A204.1 (cell line): Measurements from ENCODE around the gene PITPNM2.

ENCODE experiments used
- FAIRE-seq: peaks from 2 replicates; lab custom pipeline; 2012; peaks lifted over from hg19 to GRCh38; lab: Jason Lieb, UNC

PITPNM2 gene

DNA sequence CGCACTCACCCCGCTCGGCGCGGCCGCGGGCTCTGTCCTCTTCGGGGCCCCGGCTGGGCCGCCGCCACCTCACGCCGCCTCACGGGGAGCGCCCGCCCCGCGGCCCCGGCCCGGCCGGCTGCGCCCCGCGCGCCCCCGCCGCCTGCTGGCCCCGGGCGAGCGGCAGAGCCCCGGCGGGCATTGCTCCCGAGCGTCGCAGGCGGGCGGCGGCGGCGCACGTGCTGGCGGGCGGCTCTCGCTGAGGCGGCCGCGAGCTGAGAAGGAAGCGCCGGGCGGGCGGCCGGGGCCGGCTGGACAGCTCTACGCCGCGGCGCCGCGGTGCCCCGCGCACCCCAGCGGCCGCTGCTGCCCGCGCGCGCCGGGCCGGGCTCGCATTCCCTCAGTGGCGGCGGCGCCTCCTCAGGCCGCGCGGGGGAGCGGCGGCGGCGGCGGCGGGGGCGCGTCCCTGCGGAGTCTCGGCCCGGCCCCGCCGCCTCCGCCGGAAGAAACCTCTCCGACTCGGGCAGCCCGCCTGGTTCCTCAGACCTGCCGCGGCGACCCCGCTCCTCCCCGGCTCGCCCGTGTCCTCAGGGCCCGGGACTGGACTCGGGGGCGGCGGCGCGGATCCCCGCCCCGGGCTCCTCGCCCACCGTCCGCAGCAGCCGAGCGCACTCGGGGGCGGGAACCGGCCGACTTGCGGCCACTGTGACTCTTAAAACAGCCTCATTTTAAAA is at the start of gene PITPNM2:
PITPNM2 (minus strand) TSS at position 347 of the 713 bp plus-strand sequence. CDS start 116,500 bp downstream, outside the sequence.
- FAIRE-seq: no peak

GRCh38 chr12:123200414-123200813 is 49.5 kb upstream of the PITPNM2 start:
- FAIRE-seq: no peak

- FAIRE-seq: no peak
Observed at GRCh38 chr12:123199936-123200335, 49.0 kb upstream of the PITPNM2 start.

DNA sequence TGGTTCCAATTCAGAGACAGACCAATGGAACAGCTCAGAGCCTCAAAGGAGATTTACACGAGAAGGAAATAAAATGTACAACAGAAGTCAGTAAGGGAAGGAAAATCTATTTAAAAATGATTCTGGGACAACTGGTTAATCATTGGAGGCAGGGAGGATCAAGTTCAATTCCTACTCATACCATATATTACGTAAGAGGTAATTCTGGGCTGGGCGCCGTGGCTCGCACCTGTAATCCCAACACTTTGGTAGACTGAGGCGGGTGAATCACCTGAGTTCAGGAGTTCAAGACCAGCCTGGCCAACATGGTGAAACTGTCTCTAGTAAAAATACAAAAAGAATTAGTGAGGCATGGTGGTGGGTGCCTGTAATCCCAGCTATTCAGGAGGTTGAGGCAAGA is 36.7 kb upstream of the PITPNM2 start:
- FAIRE-seq: no peak

DNA sequence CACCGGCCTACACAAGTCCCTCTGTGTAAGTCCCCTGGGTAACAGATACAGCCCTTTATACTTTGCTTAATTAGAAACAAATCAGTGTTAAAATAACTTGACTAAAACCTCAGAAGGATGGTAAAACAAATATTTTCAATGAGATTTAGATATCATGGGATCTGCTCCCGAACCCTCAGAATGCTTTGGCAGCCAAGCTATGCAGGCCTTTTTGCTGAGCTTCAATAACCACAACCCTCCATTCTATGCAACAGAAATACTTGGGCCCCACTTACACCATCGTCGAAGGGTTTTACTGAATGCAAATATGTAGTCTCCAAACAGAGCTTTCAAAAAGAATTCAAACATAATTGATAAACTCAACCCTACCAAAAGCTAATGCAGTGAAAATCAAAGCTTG is 29.3 kb upstream of the PITPNM2 start:
- FAIRE-seq: no peak

DNA sequence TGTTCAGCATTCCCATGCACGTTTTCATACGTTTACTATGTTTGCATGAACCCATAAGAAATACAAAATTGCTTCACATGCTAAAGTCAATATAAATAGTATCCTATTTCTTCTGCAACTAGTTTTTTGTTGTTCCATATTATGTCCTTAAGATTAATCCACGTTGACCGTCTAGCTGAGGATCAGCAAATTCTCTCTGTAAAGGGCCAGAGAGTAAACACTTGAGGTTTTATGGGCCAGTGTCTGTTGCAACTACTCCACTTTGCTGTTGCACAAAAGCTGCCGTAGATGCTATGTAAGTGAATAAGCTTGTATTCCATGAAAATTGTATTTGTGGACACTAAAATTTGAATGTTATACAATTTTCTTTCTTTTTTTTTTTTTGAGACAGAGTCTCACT is 21.1 kb upstream of the PITPNM2 start:
- FAIRE-seq: no peak

DNA sequence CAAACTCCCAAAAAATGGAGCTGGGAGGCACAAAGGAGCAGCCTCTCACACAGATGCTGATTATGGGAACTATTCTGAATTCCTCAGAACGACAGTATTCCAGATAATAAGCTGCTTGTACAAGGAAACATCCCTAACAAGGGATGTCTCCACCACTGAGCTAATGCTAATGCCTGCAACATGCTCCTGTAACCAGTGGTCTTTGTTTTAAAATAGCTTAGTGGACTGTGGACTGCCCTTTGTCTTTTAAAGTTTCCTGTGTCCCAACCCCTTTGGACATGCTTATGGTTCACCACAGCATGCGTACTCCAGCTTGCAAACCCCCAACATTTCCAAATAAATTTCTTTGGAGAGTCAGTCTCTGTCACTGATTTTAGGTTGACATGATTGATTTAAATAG is 16.4 kb upstream of the PITPNM2 start:
- FAIRE-seq: no peak

DNA sequence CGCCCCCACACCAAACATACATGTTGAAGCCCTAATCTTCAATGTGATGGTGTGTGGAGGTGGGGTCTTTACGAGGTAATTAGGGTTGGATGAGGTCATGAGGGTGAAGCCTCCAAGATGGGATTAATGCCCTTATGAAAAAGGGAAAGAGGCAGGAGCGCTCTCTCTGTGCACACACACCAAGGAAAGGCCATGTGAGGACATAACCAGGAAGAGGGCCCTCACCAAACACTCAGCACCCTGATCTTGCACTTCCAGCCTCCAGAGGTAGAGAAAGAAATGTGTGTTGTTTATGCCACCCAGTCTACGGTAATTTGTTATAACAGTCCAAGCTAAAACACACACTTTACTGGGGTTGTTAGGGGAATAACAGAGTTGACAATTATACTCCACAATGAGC is 14.6 kb upstream of the PITPNM2 start:
- no peak for FAIRE-seq

DNA sequence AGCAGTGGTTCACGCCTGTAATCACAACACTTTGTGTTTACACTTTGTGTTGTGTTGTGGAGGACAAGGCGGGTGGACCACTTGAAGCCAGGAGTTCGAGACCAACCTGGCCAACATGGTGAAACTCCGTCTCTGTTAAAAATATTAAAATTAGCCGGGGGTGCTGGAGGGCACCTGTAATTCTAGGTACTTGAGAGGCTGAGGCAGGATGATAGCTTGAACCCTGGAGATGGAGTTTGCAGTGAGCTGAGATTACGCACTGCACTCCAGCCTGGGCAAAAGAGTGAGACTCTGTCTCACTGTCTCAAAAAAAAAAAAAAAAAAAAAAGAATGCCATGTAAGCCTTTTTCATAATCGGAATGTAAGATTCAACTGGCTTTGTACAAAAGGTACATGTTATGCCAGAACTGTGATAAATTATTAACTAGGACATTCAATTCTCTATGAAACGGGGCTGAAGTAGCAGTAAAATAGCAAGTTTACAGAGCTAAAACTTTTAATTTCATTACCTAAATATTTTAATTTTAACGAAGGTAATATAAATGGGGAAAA is 13.9 kb upstream of the PITPNM2 start:
- no peak for FAIRE-seq

DNA sequence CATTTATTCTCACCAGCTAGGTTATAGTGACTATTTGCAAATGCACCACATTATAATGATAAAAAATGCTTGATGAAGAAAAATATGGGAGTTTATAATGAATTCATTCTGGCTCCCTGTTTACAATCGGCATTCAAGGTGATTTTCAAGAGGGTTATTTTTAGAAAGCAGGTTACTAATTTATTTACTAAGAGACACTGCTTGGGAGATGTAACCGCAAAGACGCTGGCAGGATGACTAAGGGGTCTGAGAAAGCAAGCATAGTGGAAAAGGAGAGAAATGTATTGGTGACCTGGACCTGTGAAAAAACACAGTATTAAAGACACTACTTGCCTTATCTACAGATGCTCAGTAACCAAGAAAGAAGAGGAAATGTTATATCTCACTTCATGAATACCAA is 13.3 kb upstream of the PITPNM2 start:
- no peak for FAIRE-seq

- FAIRE-seq: no peak
Observed at GRCh38 chr12:123163227-123163626, 12.3 kb upstream of the PITPNM2 start.

- FAIRE-seq: no peak
Observed at GRCh38 chr12:123160801-123161487, 10.1 kb upstream of the PITPNM2 start.

DNA sequence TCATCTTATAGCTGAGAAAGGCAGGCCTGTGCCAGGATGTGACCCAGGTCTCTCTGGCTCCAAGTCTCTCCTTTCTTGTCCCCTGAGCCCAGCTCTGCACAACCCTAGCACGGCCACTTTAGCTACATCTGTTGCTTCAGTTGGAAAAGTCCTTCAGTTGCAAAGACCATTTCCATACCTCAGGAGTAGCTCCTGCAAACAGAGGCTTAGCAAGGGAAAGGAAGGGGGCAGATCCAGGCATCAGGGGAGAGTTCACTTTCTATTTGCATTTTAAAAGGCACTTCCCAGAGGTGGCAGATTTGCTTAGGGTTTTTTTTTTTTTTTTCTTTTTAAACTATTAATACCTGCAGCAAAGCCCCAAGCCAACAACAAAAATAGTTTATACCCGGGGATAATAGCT is 3.0 kb upstream of the PITPNM2 start:
- no peak for FAIRE-seq

- FAIRE-seq: no peak
Observed at GRCh38 chr12:123152833-123153232, 1.9 kb upstream of the PITPNM2 start.

DNA sequence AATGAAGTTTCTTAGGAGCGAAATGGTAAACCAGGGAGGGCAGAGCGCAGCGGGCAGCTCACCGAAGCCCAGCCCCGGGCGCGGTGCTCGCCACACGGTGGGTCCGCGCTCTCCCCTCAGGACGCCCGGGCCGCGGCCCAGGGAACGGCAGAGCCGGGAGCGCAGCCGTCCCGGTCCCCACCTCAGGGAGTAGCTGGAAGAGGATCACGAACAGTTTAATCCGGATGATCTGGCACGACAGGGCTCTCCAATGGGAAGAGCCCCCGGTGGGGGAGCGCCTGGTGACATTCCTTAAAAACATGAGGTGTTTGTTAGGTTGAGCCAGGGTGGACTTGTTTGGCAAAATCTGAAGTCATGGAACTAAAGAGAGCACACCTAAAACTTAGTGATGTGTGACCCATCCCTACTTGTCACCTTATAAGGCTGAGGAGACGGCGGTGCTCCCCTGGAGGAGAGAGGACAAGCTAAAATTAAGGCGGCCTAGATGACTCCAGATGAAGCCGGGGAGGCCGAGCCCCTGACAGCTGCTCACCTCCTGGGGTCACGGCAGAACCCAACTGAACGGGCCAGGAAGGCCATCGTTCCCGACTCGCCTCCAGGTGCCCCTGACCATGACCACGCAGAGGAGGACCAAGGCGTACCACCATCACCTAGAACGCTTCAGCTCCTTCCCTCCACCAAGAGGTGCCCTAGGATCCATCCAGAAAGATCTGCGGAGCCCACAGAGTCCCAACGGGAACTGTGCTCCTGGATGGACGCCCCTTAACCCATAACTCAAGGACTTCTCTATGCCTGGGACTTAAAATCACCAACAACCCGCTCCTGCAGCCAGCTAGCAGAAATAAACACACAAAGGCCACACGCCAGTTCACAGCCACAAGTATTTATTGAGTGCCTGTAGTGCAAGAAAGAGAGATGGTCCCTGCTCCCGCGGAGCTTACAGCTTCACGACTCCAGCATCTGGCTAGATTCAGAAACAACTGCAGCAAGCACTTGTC is 866 bp upstream of the PITPNM2 start:
- FAIRE-seq: no peak

GRCh38 chr12:123150275-123150743 is 581 bp downstream of the PITPNM2 start:
- no peak for FAIRE-seq

GRCh38 chr12:123149501-123150274 is 1.2 kb downstream of the PITPNM2 start:
- FAIRE-seq: no peak

- FAIRE-seq: no peak
Observed at GRCh38 chr12:123149088-123149487, 1.8 kb downstream of the PITPNM2 start.

DNA sequence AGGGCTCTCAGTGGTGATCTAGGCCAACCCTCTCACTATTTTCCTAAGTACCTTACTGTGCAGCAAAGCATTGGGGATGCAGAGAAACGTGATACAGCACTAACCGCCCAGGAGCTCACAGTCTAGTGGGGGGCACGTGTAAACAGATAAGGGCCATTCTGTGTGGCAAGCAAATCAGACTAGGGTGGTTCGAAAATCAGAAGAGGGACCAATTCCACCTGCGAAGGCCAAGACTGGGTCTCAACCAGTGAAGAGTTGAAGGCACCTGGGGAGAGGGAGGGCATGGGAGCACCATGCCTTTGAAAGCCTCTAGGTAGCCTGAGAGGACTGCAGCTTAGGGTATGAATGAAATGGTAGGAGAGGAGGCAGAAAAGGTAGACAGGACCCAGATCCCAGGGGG is 2.2 kb downstream of the PITPNM2 start:
- no peak for FAIRE-seq

DNA sequence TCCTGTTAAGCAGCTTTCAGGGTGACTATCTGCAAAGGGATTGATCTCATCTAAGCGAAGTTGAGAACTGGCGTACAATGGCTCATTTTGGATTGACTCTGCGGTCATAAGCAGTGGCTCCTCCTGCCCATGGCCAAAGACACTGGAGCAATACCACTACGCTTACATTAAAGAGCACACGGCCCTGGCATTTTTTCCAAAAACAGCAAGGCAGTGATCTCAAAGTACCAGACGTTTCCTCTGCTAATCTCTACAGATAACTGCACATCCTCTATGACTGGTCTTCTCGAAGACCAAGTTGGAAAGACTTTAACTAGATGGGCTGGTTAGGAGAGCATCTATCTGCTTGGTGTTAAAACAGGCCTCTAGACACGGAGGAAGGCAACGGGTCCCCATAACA is 2.7 kb downstream of the PITPNM2 start:
- no peak for FAIRE-seq

DNA sequence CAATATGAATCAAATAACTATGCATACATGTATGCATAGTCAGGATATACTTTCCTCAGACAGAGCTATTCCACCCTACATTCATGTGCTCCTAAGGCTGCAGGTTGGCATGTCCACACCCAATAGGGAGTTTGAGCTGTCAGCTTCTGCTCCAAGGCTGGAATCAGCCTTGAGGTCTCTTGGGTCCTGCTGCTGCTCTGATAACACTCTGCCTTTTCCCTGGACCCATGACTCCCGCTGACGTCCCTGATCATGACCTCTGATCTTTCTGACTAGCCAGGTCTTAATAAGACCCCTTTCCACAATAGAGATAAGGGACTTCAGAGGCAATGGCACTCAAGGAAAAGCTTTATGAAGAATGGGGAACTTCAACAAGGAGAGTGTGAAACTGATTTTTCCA is 5.7 kb downstream of the PITPNM2 start:
- FAIRE-seq: no peak
